Calu3 (cell line): ENCODE measurements around the gene METAP1D. TPM values are rescaled to one million over a fixed set of nuclear protein-coding genes. Genes with fewer than 3 reads are reported as not detected.

Source experiments
- BruUV-seq: library from RNA; stranded (reverse); fragments of 400-500 nt; replicated peaks from 2 replicates; lab custom pipeline; 2021; lab: Mats Ljungman, UMichigan
- CTCF ChIA-PET: fragments of 300-600 bp; sonication (Branson Sonifier 250); formaldehyde crosslinking; loops from one replicate; lab custom pipeline; 2022; ENCODE audit warnings: antibody characterized with exemption; lab: Charles Lee
- DNase-seq: peaks from one replicate; pipeline ENCODE4 v3.0.0; 2022
- H3K27ac Mint-ChIP-seq: one replicate; pipeline ENCODE4 v1.8.0; 2022; ENCODE audit warnings: mixed read lengths; ENCODE audit not compliant: unreplicated experiment
- H3K27me3 Mint-ChIP-seq: one replicate; pipeline ENCODE4 v1.8.0; 2022; ENCODE audit warnings: mixed read lengths; ENCODE audit not compliant: unreplicated experiment
- H3K36me3 Mint-ChIP-seq: one replicate; pipeline ENCODE4 v1.8.0; 2022; ENCODE audit warnings: mild to moderate bottlenecking, moderate library complexity, mixed read lengths; ENCODE audit not compliant: insufficient read depth, unreplicated experiment
- H3K4me1 Mint-ChIP-seq: one replicate; pipeline ENCODE4 v1.8.0; 2022; ENCODE audit warnings: mild to moderate bottlenecking, low read depth, mixed read lengths; ENCODE audit not compliant: unreplicated experiment
- H3K4me3 Mint-ChIP-seq: one replicate; pipeline ENCODE4 v1.8.0; 2022; ENCODE audit warnings: mild to moderate bottlenecking, low read depth, moderate library complexity, mixed read lengths; ENCODE audit not compliant: unreplicated experiment
- H3K9me3 Mint-ChIP-seq: one replicate; pipeline ENCODE4 v1.8.0; 2022; ENCODE audit warnings: low read depth, mixed read lengths; ENCODE audit not compliant: unreplicated experiment
- CTCF ChIP-seq: fragments of 200-600 bp; IDR thresholded peaks from one replicate; pipeline ENCODE4 v1.8.0; 2022; ENCODE audit warnings: antibody characterized with exemption; ENCODE audit not compliant: unreplicated experiment
- intact Hi-C: fragments of 100-400 bp; cut with micrococcal nuclease; formaldehyde crosslinking; loops from one replicate; pipeline ENCODE4 v1.10.0; 2022; ENCODE audit not compliant: unreplicated experiment
- total RNA-seq: library from RNA; stranded (reverse); gene quantifications from 2 replicates; pipeline ENCODE4 v1.2.3, GENCODE V29; 2022

METAP1D gene
- total RNA-seq, 1 experiment from 2014 or later, result 11.0 TPM

- Mint-ChIP-seq H3K9me3 (no peaks in the 10 kb centered on the region), H3K36me3 (peaks cover 21% of the 10 kb centered on the region), H3K27ac (no peak overlapping the region), H3K27me3 (peaks cover 78% of the 10 kb centered on the region), H3K4me3 (peak overlapping the region; percentile 18), H3K4me1 (peaks cover 50% of the 10 kb centered on the region)
- no TSS peak for BruUV-seq
- no peak for DNase-seq
- CTCF ChIA-PET, result no interaction called here
- intact Hi-C loops, result loop anchor here (5.0 to 10.0 kb wide), 4 partner anchors 96 to 528 kb away; partner anchors contain the start of gene HAT1
- TF ChIP-seq CTCF, result no peak
These were observed 100.6 kb downstream of the METAP1D start for GRCh38 chr2:172100080-172100934.

- Mint-ChIP-seq H3K4me3 (peak overlapping the region; percentile 98), H3K27me3 (peaks cover 76% of the 10 kb centered on the region), H3K9me3 (no peaks in the 10 kb centered on the region), H3K4me1 (peaks cover 45% of the 10 kb centered on the region), H3K36me3 (peaks cover 20% of the 10 kb centered on the region), H3K27ac (no peak overlapping the region)
- intact Hi-C loops, result loop anchor here (5.0 to 10.0 kb wide), 4 partner anchors 96 to 529 kb away; partner anchors contain the start of gene HAT1
- TF ChIP-seq CTCF, result no peak
- no peak for DNase-seq
- no TSS peak for BruUV-seq
- CTCF ChIA-PET, result interaction anchor here (0.5 to 1.2 kb wide), 2 partner anchors 13 to 582 kb away, joined by 3 to 5 read pairs; no protein-coding TSS in a partner anchor
These were observed 101.4 kb downstream of the METAP1D start for GRCh38 chr2:172100935-172101820.

GRCh38 chr2:172101821-172102390 lies 102.2 kb downstream of the METAP1D start:
- TF ChIP-seq CTCF, result no peak
- CTCF ChIA-PET, result interaction anchor here (0.5 to 1.2 kb wide), 3 partner anchors 14 to 581 kb away, joined by 3 to 5 read pairs (median 4); no protein-coding TSS in a partner anchor
- intact Hi-C loops, result loop anchor here (5.0 to 10.0 kb wide), 4 partner anchors 97 to 530 kb away; partner anchors contain the start of gene HAT1
- Mint-ChIP-seq H3K9me3 (no peaks in the 10 kb centered on the region), H3K27me3 (peaks cover 69% of the 10 kb centered on the region), H3K4me1 (peaks cover 39% of the 10 kb centered on the region), H3K4me3 (peak overlapping the region; percentile 98), H3K36me3 (peaks cover 24% of the 10 kb centered on the region), H3K27ac (peak overlapping the region; percentile 83)
- peak; percentile 30 for DNase-seq
- BruUV-seq, result TSS peak; percentile 29
